Vagina (tissue), 2 donors: ENCODE measurements around the gene THADA.

Experiments
- POLR2A ChIP-seq, 2 donors: fragments of 450-650 bp; IDR thresholded peaks; one replicate each; pipeline ENCODE4 v1.6.1; 2017; ENCODE audit warnings: antibody characterized with exemption in 2 of 2, mild to moderate bottlenecking in 2 of 2, moderate library complexity in 2 of 2
- TF ChIP-seq, protein P1 (sequence below), 3 experiments: fragments of 450-650 bp in 2 of 3; fragments of 200-600 bp in 1 of 3; sonication (generic) in 1 of 3; IDR thresholded peaks; one replicate each; pipeline ENCODE4 v1.5.1; 2017 to 2019; ENCODE audit warnings: antibody characterized with exemption in 3 of 3, mild to moderate bottlenecking in 2 of 3, moderate library complexity in 2 of 3

DNA sequence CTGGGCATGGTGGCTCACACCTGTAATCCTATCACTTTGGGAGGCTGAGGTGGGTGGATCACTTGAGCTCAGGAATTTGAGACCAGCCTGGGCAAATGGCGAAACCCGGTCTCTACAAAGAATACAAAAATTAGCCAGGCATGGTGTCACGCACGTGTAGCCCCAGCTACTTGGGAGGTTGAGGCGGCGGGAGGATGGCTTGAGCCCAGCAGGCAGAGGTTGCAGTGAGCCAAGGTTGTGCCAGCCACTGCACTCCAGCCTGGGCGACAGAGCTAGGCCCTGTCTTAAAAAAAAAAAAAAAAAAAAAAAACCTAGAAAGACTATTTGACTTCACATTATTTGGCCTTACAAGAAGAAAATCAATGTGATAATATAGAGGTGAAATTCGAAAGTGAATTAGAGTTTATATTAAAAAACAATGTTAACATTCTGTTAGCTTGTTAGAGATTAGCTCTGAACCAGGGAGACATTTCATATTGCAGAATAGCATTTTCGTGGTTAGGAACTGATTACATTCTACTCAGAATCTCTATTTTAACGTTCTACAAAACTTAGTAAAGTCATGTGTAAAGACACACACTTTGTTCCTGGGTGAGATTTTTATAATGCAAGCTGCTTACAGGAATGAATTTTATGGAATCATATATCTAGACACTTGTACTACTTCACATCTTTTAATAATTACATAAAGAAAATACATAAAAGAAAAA lies 120.5 kb downstream of the THADA start:
- TF ChIP-seq, protein P1, sequence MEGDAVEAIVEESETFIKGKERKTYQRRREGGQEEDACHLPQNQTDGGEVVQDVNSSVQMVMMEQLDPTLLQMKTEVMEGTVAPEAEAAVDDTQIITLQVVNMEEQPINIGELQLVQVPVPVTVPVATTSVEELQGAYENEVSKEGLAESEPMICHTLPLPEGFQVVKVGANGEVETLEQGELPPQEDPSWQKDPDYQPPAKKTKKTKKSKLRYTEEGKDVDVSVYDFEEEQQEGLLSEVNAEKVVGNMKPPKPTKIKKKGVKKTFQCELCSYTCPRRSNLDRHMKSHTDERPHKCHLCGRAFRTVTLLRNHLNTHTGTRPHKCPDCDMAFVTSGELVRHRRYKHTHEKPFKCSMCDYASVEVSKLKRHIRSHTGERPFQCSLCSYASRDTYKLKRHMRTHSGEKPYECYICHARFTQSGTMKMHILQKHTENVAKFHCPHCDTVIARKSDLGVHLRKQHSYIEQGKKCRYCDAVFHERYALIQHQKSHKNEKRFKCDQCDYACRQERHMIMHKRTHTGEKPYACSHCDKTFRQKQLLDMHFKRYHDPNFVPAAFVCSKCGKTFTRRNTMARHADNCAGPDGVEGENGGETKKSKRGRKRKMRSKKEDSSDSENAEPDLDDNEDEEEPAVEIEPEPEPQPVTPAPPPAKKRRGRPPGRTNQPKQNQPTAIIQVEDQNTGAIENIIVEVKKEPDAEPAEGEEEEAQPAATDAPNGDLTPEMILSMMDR (IDR thresholded peaks at IDR 0.05): no peak
- TF ChIP-seq POLR2A (IDR thresholded peaks at IDR 0.05): no peak
